PFSK-1 (cell line): ENCODE data around the gene WDR64.

Source experiments
- FOXP2 ChIP-seq: optimal IDR thresholded peaks from 2 replicates; pipeline ENCODE3; 2011; ENCODE audit warnings: borderline replicate concordance, control low read depth, inconsistent platforms; ENCODE audit not compliant: insufficient read depth; ENCODE audit errors: extremely low read length, extremely low read depth
- POLR2AphosphoS5 ChIP-seq: IDR thresholded peaks from 2 replicates; pipeline ENCODE4 v1.6.1; 2012; ENCODE audit warnings: low read depth, mild to moderate bottlenecking, control low read depth, low read length, moderate library complexity
- SIN3A ChIP-seq: IDR thresholded peaks from 2 replicates; pipeline ENCODE4 v1.6.1; 2012; ENCODE audit warnings: mild to moderate bottlenecking, low read length, moderate library complexity, borderline replicate concordance; ENCODE audit not compliant: insufficient read depth
- TAF1 ChIP-seq: IDR thresholded peaks from 2 replicates; pipeline ENCODE4 v1.6.1; 2012; ENCODE audit warnings: low read length, control low read depth, borderline replicate concordance; ENCODE audit not compliant: insufficient read depth
- TF ChIP-seq, protein P1 (sequence below), 2 experiments: IDR thresholded peaks; 2 replicates each; pipeline versions ENCODE4 v1.6.1 to v1.8.0; 2011 to 2012; ENCODE audit warnings: low read depth in 2 of 2, low read length in 2 of 2, control low read depth in 1 of 2, inconsistent platforms in 1 of 2, mild to moderate bottlenecking in 1 of 2, moderate library complexity in 1 of 2; ENCODE audit not compliant: insufficient read depth in 1 of 2

WDR64 gene

GRCh38 chr1:241695246-241696171 lies 43.4 kb downstream of the WDR64 start:
- no peak for TF ChIP-seq TAF1

DNA sequence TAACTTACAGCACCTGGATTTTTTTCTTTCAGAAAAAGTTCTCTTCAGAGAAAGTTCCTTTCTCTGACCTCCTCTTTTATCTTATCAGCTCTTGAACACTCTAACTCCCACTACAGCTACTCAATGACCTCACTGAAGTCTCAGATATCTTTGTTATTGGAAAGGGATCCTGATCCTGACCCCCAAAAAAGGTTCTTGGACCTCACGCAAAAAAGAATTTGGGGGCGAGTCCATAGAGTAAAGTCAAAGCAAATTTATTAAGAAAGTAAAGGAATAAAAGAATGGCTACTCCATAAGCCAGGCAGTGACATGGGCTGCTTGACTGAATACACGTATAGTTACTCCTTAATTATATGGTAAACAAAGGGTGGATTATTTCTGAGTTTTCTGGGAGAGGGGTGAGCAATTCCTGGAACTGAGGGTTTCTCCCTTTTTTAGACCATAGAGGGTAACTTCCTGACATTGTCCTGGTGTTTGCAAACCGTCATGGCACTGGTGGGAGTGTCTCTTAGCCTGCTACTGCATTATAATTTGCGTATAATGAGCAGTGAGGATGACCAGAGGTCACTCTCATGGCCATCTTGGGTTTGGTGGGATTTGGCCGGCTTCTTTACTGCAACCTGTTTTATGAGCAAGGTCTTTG lies 44.2 kb downstream of the WDR64 start:
- TF ChIP-seq SIN3A (no peak), POLR2AphosphoS5 (no peak), FOXP2 (no peak), TAF1 (no peak)
- TF ChIP-seq, protein P1, sequence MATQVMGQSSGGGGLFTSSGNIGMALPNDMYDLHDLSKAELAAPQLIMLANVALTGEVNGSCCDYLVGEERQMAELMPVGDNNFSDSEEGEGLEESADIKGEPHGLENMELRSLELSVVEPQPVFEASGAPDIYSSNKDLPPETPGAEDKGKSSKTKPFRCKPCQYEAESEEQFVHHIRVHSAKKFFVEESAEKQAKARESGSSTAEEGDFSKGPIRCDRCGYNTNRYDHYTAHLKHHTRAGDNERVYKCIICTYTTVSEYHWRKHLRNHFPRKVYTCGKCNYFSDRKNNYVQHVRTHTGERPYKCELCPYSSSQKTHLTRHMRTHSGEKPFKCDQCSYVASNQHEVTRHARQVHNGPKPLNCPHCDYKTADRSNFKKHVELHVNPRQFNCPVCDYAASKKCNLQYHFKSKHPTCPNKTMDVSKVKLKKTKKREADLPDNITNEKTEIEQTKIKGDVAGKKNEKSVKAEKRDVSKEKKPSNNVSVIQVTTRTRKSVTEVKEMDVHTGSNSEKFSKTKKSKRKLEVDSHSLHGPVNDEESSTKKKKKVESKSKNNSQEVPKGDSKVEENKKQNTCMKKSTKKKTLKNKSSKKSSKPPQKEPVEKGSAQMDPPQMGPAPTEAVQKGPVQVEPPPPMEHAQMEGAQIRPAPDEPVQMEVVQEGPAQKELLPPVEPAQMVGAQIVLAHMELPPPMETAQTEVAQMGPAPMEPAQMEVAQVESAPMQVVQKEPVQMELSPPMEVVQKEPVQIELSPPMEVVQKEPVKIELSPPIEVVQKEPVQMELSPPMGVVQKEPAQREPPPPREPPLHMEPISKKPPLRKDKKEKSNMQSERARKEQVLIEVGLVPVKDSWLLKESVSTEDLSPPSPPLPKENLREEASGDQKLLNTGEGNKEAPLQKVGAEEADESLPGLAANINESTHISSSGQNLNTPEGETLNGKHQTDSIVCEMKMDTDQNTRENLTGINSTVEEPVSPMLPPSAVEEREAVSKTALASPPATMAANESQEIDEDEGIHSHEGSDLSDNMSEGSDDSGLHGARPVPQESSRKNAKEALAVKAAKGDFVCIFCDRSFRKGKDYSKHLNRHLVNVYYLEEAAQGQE (IDR thresholded peaks at IDR 0.05; ENCODE audit: insufficient read depth in 1 of 2, low read depth in 2 of 2, low read length in 2 of 2), result no peak

GRCh38 chr1:241696815-241697639 lies 44.9 kb downstream of the WDR64 start:
- TF ChIP-seq TAF1 (no peak), FOXP2 (no peak), SIN3A (no peak), POLR2AphosphoS5 (no peak)
- TF ChIP-seq, protein P1 (IDR thresholded peaks at IDR 0.05; ENCODE audit: insufficient read depth in 1 of 2, low read depth in 2 of 2, low read length in 2 of 2), result no peak

DNA sequence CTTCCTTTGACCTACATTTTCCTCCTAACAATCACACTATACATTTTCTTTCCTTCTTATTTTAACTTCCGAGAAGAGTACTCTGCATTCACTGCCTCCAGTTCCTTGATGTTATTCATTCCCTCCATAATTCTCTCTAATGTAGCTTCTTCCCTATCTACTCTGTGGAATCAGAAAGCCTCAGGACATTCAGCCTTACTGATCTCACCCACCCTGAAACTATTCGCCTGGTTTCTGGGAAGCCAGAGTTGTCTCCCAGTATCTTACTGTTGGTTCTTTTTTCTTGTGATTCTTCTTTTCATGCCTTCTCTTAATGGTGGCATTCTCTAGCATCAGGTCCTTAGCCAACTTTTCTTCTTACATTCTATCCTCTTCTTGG lies 45.5 kb downstream of the WDR64 start:
- TF ChIP-seq SIN3A (no peak), TAF1 (no peak), FOXP2 (no peak), POLR2AphosphoS5 (no peak)
- TF ChIP-seq, protein P1 (IDR thresholded peaks at IDR 0.05; ENCODE audit: insufficient read depth in 1 of 2, low read depth in 2 of 2, low read length in 2 of 2), result no peak

DNA sequence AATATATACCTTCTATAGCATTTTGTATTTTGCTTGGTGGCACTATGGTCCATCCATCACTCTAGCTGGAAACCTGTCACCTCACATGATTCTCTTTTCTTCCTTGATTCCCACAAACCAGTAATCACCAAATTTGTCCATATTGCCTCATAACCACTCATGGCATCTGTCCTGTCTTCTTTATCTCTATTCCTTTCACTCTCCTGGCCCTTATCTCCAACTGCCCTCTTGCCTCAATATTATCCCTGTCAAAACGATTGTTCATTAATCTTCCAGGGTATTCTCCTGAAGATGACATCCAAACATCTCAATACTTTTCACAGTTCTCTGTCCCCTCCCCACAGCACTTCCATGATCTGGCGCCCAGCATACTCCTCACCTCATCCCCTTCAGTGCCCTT lies 46.1 kb downstream of the WDR64 start:
- TF ChIP-seq POLR2AphosphoS5, result no peak
- TF ChIP-seq SIN3A, result no peak
- TF ChIP-seq, protein P1 (IDR thresholded peaks at IDR 0.05; ENCODE audit: insufficient read depth in 1 of 2, low read depth in 2 of 2, low read length in 2 of 2), result no peak
- no peak for TF ChIP-seq TAF1
- no peak for TF ChIP-seq FOXP2
